BLaER1 treated with 17β-estradiol and CSF1 and Interleukin-3, amounts not matched to agents 10 nM and 100 nM (cell line): Measurements from ENCODE around the gene LYZL2.
"Not testable (repeated sequence)": the region's sequence is repeated elsewhere in the genome, so short reads cannot be mapped to it uniquely, and the experiment has no call there.

Source experiments
- H3K27ac ChIP-seq, 11 experiments: shearing (Covaris generic); formaldehyde crosslinking; 2 replicates each; pipeline ENCODE4 v1.8.1; 2022
- H3K27me3 ChIP-seq, 11 experiments: shearing (Covaris generic); formaldehyde crosslinking; 2 replicates each; pipeline ENCODE4 v1.8.1; 2022
- H3K36me3 ChIP-seq, 11 experiments: shearing (Covaris generic); formaldehyde crosslinking; 2 replicates each; pipeline ENCODE4 v1.8.1; 2022
- H3K4me1 ChIP-seq, 10 experiments: shearing (Covaris generic); formaldehyde crosslinking; 2 replicates each; pipeline ENCODE4 v1.8.1; 2022
- H3K4me2 ChIP-seq, 11 experiments: shearing (Covaris generic); formaldehyde crosslinking; 2 replicates each; pipeline ENCODE4 v1.8.1; 2022
- H3K4me3 ChIP-seq, 10 experiments: shearing (Covaris generic); formaldehyde crosslinking; 2 replicates each; pipeline ENCODE4 v1.8.1; 2022
- H3K9ac ChIP-seq, 11 experiments: shearing (Covaris generic); formaldehyde crosslinking; 2 replicates each; pipeline ENCODE4 v1.8.1; 2022
- H3K9me3 ChIP-seq, 11 experiments: shearing (Covaris generic); formaldehyde crosslinking; replicated peaks in 1 of 11; 2 replicates each; pipeline ENCODE4 v1.8.1; 2022
- H4K20me1 ChIP-seq, 11 experiments: shearing (Covaris generic); formaldehyde crosslinking; 2 replicates each; pipeline ENCODE4 v1.8.1; 2022
- Cebpa-rat ChIP-seq, 11 experiments: shearing (Covaris generic); IDR thresholded peaks; 2 replicates each; pipeline ENCODE4 v1.8.1; 2022

The LYZL2 gene

GRCh38 chr10:30596013-30596412 lies 33.5 kb downstream of the LYZL2 start:
- Histone ChIP-seq H3K36me3 (no peaks in the 10 kb centered on the region), H3K27ac (no peak overlapping the region), H3K4me1 (peaks cover 15 to 28% (median 22%) of the 10 kb centered on the region in 10 experiments; a peak in 18 of 20 replicates), H3K27me3 (no peaks in the 10 kb centered on the region), H3K9ac (no peak overlapping the region), H3K9me3 (no peaks in the 10 kb centered on the region), H4K20me1 (no peaks in the 10 kb centered on the region), H3K4me3 (no peak overlapping the region), H3K4me2 (no peak overlapping the region)
- TF ChIP-seq Cebpa-rat (IDR thresholded peaks at IDR 0.05) = no peak

GRCh38 chr10:30594077-30594476 lies 35.5 kb downstream of the LYZL2 start:
- no peak overlapping the region for H3K9ac ChIP-seq
- no peaks in the 10 kb centered on the region for H4K20me1 ChIP-seq
- peaks cover 15 to 27% (median 20%) of the 10 kb centered on the region in 10 experiments for H3K4me1 ChIP-seq
- TF ChIP-seq Cebpa-rat (IDR thresholded peaks at IDR 0.05) = no peak
- peak overlapping the region; percentile 11 to 62 (median 45); a peak in 19 of 22 replicates for H3K4me2 ChIP-seq
- no peak overlapping the region for H3K27ac ChIP-seq
- no peak overlapping the region for H3K4me3 ChIP-seq
- H3K36me3 ChIP-seq = no peaks in the 10 kb centered on the region
- no peaks in the 10 kb centered on the region for H3K9me3 ChIP-seq
- H3K27me3 ChIP-seq = no peaks in the 10 kb centered on the region

- H3K36me3 ChIP-seq, H3K27me3 ChIP-seq, H3K9me3 ChIP-seq, H3K4me3 ChIP-seq, H3K4me2 ChIP-seq, H3K9ac ChIP-seq, H3K27ac ChIP-seq, H4K20me1 ChIP-seq: not testable (repeated sequence)
- peaks cover 18 to 35% (median 26%) of the 10 kb centered on the region in 10 experiments for H3K4me1 ChIP-seq
Observed at GRCh38 chr10:30592770-30593169, 36.8 kb downstream of the LYZL2 start.

- no peak overlapping the region for H3K4me2 ChIP-seq
- no peak overlapping the region for H3K9ac ChIP-seq
- H3K27ac ChIP-seq = no peak overlapping the region
- no peaks in the 10 kb centered on the region for H3K9me3 ChIP-seq
- no peak for TF ChIP-seq Cebpa-rat (IDR thresholded peaks at IDR 0.05)
- no peaks in the 10 kb centered on the region for H3K36me3 ChIP-seq
- H4K20me1 ChIP-seq = no peaks in the 10 kb centered on the region
- peaks cover 25 to 50% (median 30%) of the 10 kb centered on the region in 10 experiments for H3K4me1 ChIP-seq
- no peak overlapping the region for H3K4me3 ChIP-seq
- no peaks in the 10 kb centered on the region for H3K27me3 ChIP-seq
Observed at GRCh38 chr10:30591249-30591670, 38.3 kb downstream of the LYZL2 start.

GRCh38 chr10:30589441-30589840 lies 40.1 kb downstream of the LYZL2 start:
- Histone ChIP-seq H3K4me3 (no peak overlapping the region), H3K27me3 (no peaks in the 10 kb centered on the region), H3K27ac (no peak overlapping the region), H4K20me1 (no peaks in the 10 kb centered on the region), H3K36me3 (no peaks in the 10 kb centered on the region), H3K9me3 (no peaks in the 10 kb centered on the region), H3K4me1 (peaks cover 20 to 54% (median 29%) of the 10 kb centered on the region in 10 experiments), H3K9ac (no peak overlapping the region), H3K4me2 (peak overlapping the region in 3 of 11 experiments; percentile 84 to 95 (median 84); a peak in 6 of 22 replicates)
- no peak for TF ChIP-seq Cebpa-rat (IDR thresholded peaks at IDR 0.05)

GRCh38 chr10:30587522-30588031 lies 42.0 kb downstream of the LYZL2 start:
- Histone ChIP-seq H3K27me3 (no peaks in the 10 kb centered on the region), H3K9me3 (no peaks in the 10 kb centered on the region), H4K20me1 (no peaks in the 10 kb centered on the region), H3K9ac (peak overlapping the region in 2 of 11 experiments; percentile 23 to 50; a peak in 2 of 22 replicates), H3K4me2 (peak overlapping the region; percentile 50 to 95 (median 67)), H3K4me3 (no peak overlapping the region; a peak in 1 of 20 replicates), H3K36me3 (no peaks in the 10 kb centered on the region), H3K4me1 (peaks cover 25 to 63% (median 30%) of the 10 kb centered on the region in 10 experiments), H3K27ac (peak overlapping the region in 1 of 11 experiments; percentile 32; a peak in 2 of 22 replicates)
- TF ChIP-seq Cebpa-rat (IDR thresholded peaks at IDR 0.05) = no peak

GRCh38 chr10:30586828-30587227 lies 42.7 kb downstream of the LYZL2 start:
- no peaks in the 10 kb centered on the region for H3K9me3 ChIP-seq
- H3K4me3 ChIP-seq = no peak overlapping the region
- H3K36me3 ChIP-seq = no peaks in the 10 kb centered on the region
- H3K4me1 ChIP-seq = peaks cover 25 to 67% (median 30%) of the 10 kb centered on the region in 10 experiments
- H3K27me3 ChIP-seq = no peaks in the 10 kb centered on the region
- 0 out of 22 replicates have a peak overlapping the region, but pooled peaks of 1 of the 11 experiments have one; percentile 14 for H3K27ac ChIP-seq
- no peaks in the 10 kb centered on the region for H4K20me1 ChIP-seq
- no peak for TF ChIP-seq Cebpa-rat (IDR thresholded peaks at IDR 0.05)
- H3K9ac ChIP-seq = peak overlapping the region in 1 of 11 experiments; percentile 50; a peak in 1 of 22 replicates
- H3K4me2 ChIP-seq = peak overlapping the region; percentile 50 to 95 (median 67)

- TF ChIP-seq Cebpa-rat (IDR thresholded peaks at IDR 0.05) = no peak
- Histone ChIP-seq H3K9me3 (no peaks in the 10 kb centered on the region), H3K4me1 (peaks cover 25 to 61% (median 30%) of the 10 kb centered on the region in 10 experiments), H3K27me3 (no peaks in the 10 kb centered on the region), H4K20me1 (no peaks in the 10 kb centered on the region), H3K4me2 (peak overlapping the region; percentile 38 to 93 (median 67)), H3K36me3 (no peaks in the 10 kb centered on the region), H3K27ac (peak overlapping the region in 4 of 11 experiments; percentile 23 to 44 (median 39); a peak in 7 of 22 replicates), H3K9ac (peak overlapping the region in 8 of 11 experiments; percentile 9 to 54 (median 27); a peak in 8 of 22 replicates), H3K4me3 (peak overlapping the region in 4 of 10 experiments; percentile 1 to 40 (median 32); a peak in 6 of 20 replicates)
Observed at GRCh38 chr10:30583778-30584415, 45.7 kb downstream of the LYZL2 start.

- H3K4me3 ChIP-seq = no peak overlapping the region
- TF ChIP-seq Cebpa-rat (IDR thresholded peaks at IDR 0.05) = no peak
- no peaks in the 10 kb centered on the region for H4K20me1 ChIP-seq
- no peak overlapping the region for H3K27ac ChIP-seq
- H3K27me3 ChIP-seq = no peaks in the 10 kb centered on the region
- no peak overlapping the region for H3K4me2 ChIP-seq
- H3K4me1 ChIP-seq = peaks cover 13 to 47% (median 18%) of the 10 kb centered on the region in 10 experiments
- H3K9me3 ChIP-seq = no peaks in the 10 kb centered on the region
- no peaks in the 10 kb centered on the region for H3K36me3 ChIP-seq
- H3K9ac ChIP-seq = no peak overlapping the region
Observed at GRCh38 chr10:30581779-30582380, 47.7 kb downstream of the LYZL2 start.
